HG03095 (cell line): ENCODE data around the gene MORF4L2.

Experiments used
- ATAC-seq: cut with Tn5 transposase; IDR thresholded peaks from one replicate; pipeline ENCODE4 v1.9.1; 2021; ENCODE audit warnings: moderate library complexity; ENCODE audit not compliant: unreplicated experiment

The MORF4L2 gene

GRCh38 chrX:103637604-103638338, 48.7 kb downstream of the MORF4L2 start:
- ATAC-seq = no peak

- no peak for ATAC-seq
These were observed 51.1 kb downstream of the MORF4L2 start for GRCh38 chrX:103635436-103635835.

GRCh38 chrX:103631145-103631544, 55.4 kb downstream of the MORF4L2 start:
- no peak for ATAC-seq

- ATAC-seq = no peak
These were observed 56.4 kb downstream of the MORF4L2 start for GRCh38 chrX:103630171-103630511.

GRCh38 chrX:103629318-103630170, 57.0 kb downstream of the MORF4L2 start:
- no peak for ATAC-seq

GRCh38 chrX:103628386-103629317, 57.8 kb downstream of the MORF4L2 start, which contains the start of gene TCEAL1:
Gene TCEAL1 (plus strand): TSS chrX:103628975. CDS start chrX:103629917, 942 bp downstream.
- ATAC-seq = no peak

GRCh38 chrX:103626855-103627254, 59.6 kb downstream of the MORF4L2 start:
- ATAC-seq = no peak
